Astrocyte (in vitro differentiated cells and primary cell): ENCODE data around the gene SC5D.

Source experiments
- EZH2 ChIP-seq: IDR thresholded peaks from 2 replicates; pipeline ENCODE4 v1.6.1; 2012; ENCODE audit warnings: mild to moderate bottlenecking, low read length, inconsistent platforms; ENCODE audit not compliant: insufficient read depth
- TF ChIP-seq, protein P1 (sequence below): IDR thresholded peaks from 2 replicates; pipeline ENCODE4 v1.5.1; 2011; ENCODE audit warnings: low read depth, mild to moderate bottlenecking, inconsistent platforms, low read length, moderate library complexity; ENCODE audit not compliant: insufficient read depth

GRCh38 chr11:121341609-121342008 lies 49.0 kb downstream of the SC5D start:
- TF ChIP-seq, protein P1, sequence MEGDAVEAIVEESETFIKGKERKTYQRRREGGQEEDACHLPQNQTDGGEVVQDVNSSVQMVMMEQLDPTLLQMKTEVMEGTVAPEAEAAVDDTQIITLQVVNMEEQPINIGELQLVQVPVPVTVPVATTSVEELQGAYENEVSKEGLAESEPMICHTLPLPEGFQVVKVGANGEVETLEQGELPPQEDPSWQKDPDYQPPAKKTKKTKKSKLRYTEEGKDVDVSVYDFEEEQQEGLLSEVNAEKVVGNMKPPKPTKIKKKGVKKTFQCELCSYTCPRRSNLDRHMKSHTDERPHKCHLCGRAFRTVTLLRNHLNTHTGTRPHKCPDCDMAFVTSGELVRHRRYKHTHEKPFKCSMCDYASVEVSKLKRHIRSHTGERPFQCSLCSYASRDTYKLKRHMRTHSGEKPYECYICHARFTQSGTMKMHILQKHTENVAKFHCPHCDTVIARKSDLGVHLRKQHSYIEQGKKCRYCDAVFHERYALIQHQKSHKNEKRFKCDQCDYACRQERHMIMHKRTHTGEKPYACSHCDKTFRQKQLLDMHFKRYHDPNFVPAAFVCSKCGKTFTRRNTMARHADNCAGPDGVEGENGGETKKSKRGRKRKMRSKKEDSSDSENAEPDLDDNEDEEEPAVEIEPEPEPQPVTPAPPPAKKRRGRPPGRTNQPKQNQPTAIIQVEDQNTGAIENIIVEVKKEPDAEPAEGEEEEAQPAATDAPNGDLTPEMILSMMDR, result no peak
- TF ChIP-seq EZH2, result no peak
